ENCODE data around the gene ZNF678.
"Not testable (repeated sequence)": the region's sequence is repeated elsewhere in the genome, so short reads cannot be mapped to it uniquely, and the experiment has no call there.

The ZNF678 gene

DNA sequence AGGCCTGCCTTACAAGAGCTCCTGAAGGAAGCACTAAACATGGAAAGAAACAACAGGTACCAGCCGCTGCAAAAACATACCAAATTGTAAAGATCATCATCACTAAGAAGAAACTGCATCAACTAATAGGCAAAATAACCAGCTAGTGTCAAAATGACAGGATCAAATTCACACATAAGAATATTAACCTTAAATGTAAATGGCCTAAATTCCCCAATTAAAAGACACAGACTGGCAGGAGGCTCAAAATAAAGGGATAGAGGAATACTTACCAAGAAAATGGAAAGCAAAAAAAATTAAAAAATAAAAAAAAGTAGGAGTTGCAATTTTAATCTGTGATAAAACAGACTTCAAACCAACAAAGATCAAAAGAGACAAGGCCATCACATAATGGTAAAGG, 11.5 kb upstream of the ZNF678 start:
- not testable (repeated sequence) for DNase-seq (ENCODE audit: low read depth)

GRCh38 chr1:227556288-227556687, 7.1 kb upstream of the ZNF678 start:
- DNase-seq (ENCODE audit: low read depth): no peak

GRCh38 chr1:227557962-227558725, 5.2 kb upstream of the ZNF678 start:
- DNase-seq (ENCODE audit: low read depth): no peak

- no peak for DNase-seq (ENCODE audit: low read depth)
These were observed 4.6 kb upstream of the ZNF678 start for GRCh38 chr1:227558732-227559262.

DNA sequence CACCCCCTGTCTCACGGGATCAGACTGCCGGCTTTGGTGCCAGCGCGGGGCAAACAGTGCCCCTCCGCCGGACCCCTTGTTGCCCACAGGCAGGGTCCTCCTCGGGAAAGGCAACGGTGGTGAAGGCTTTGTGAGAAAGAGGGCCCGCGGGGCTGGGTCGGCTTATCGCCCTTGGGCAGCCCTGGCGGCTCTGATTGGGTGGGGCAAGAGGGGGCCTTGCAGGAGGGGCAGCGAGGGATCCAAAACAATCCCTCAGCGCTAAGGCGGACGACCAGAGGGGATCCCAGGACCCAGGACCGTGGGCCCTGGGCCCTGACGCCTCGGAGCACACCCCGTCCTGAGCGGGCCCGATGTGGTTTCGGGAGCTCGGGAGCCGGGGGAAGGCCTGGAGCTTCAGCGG, 3.9 kb upstream of the ZNF678 start:
- no peak for DNase-seq (ENCODE audit: low read depth)

DNA sequence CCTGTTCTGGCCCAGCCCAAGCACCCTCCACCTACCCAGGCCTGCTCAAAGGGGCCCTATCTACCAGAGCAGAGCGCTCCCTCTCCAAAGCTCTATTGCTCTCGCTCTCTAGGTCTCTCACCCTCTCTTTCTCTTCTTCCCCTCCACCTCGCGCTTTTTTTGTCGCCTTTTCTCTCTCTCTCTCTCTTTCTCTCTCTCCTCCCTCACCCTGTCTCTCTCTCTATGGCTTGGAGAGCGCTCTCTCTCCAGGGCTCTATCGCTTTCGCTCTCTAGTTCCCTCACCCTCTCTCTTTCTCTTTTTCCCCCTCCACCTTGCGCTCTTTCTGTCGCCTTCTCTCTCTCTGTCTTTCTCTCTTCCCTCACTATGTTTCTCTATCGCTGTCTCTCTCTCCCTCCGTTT, 3.4 kb upstream of the ZNF678 start:
- DNase-seq (ENCODE audit: low read depth): no peak

DNA sequence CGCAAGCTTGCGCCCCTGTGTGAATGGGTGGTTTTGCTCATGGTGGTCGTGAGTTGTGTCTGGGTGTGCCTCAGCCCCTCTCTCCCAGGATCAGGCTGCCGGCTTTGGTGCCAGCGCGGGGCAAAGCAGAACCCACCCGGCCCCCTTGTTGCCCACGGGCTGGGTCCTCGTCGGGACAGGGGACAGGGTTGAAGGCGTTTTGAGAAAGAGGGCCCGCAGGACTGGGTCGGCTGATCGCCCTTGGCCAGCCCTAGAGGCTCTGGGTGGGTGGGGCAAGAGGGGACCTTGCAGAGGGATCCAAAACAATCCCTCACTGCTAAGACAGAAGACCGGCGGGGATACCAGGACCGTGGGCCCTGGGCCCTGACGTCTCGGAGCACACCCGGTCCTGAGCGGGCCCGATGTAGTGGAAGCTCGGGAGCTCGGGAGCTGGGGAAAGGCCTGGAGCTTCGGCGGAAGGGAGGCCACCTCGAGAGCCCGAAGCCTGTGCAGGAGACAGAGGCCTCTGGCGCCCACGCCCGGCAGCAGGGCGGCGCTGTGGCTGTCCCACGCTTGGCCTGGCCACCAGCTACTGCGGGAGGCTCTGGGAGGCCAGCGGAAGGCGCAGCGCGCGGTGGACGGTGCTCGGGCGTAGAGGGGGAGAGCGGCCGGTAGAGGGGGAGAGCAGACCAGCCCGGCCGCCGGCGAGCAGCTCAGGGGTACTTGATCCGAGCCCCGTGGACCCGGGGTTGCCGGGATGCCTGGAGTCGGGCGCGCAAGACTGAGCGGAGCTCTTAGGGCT, 2.8 kb upstream of the ZNF678 start:
- no peak for DNase-seq (ENCODE audit: low read depth)

DNA sequence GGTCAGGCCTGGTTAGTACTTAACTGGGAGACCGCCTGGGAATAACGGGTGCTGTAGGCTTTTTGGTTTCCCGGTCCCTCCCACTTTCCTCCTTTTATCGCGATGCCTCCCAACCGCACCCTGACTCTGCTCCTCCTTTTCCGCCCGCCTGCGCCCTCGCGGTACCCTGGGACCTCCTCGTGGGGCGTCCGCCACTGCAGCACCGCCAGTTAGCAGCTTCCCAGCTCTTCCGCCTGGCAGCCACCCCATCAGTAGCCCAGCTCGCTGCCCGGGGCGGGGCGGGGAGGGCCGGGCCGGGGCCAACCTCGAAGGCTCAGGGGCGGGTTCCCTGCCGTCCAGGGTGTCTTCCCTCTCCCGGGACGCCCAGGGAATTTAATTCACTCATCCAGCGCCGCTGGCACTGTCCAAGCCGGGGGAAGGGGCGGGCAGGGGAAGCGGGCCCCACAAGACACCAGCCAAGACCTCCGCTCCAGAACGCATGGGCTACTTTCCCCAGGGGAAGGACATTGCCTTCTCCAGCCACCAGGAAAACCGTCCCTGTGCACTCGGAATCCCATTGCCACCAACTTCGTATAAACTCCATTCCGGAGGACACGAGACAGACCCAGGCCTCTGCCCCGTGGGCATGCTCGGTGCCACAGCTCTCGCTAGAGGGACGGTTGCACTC, 2.0 kb upstream of the ZNF678 start:
- no peak for DNase-seq (ENCODE audit: low read depth)

DNA sequence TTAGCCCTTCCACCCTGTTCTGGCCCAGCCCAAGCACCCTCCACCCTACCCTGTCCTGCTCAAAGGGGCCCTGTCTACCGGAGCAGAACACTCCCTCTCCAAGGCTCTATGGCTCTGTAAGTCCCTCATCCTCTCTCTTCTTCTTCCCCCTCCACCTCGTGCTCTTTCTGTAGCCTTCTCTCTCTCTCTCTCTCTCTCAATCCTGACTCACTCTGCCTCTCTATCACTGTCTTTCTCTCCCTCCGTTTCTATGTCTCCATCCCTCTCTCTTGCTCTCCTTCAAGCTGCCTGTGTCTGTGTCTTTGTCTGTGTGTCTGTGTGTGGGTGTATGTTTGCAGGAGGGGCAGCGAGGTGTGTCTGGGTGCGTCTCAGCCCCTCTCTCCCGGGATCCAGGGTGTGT, 1.3 kb upstream of the ZNF678 start:
- no peak for DNase-seq (ENCODE audit: low read depth)

DNA sequence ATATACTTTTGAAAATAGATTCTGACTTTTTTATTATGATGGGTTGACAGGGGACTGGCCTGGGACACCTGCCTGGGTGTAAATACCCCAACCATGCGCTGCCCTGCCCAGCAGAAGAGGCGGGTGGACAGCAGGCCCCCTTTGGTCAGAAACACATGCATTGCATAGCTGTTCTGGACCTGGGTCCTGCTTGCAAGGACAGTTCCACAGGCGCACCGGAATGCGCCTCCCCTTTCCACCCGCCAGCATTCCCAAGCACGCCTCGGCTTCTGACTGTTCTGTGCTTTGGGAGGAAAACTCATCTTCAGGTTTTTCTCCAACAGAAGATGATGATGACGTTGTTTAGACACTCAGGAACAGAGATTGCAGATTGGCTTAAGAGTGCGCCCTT, 428 bp upstream of the ZNF678 start:
- DNase-seq (ENCODE audit: low read depth): no peak

DNA sequence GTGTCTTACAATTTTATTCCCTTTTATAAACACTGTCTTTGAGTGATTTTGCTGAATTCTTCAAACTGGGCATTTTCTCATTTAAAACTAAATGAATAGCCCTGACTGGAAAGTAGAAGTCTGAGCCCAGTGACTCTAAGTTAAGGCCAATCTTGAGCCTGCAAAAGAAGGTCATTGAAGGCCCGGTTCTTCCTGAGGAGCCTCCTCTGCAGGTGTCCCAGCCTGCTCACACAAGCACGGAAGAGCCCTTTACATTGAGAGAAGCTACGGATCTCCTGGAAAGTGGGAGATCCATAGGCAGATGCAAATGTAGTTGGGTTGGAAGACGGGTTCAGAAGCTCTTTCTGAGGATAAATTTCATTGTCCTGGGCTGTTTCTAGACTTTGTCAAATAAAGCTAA, 3.9 kb downstream of the ZNF678 start:
- no peak for DNase-seq (ENCODE audit: low read depth)

DNA sequence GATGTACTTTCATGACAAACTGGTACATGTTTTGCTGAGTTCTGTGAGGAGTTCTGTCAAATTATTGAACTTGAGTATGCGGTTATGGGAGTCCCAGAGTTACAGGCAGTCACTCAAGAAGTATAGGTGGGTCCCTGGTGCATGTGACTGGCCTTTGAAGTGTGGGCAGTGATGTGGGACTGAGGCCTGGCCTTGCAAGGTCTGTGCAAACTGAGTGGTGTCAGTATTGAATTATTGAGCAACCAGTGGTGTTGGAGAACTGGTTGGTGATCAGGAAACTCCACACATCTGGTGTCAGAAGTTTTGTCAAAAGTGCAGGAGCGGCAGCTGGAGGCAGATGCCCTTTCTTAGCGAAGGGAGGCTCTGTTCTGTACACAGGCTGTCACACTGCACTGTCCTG, 5.2 kb downstream of the ZNF678 start:
- no peak for DNase-seq (ENCODE audit: low read depth)

DNA sequence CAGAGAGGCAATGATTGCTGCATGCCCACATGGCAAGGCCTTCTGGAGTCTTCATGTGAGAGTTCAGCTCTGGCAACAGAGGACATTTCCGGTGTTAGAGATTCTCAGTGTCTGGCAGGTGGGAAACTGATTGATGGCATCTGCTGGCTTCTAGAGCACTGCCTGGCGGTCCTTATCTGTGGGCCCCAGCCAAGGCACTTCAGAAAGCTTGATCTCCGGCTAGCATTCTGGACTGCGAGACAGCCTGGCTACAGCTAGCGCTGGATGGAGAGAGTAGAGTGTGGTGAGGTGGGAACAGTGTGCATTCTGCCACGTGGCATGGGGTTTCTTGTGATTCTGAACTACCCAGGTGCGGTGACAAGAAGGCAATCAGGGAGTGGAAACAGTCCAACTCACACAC, 9.4 kb downstream of the ZNF678 start:
- no peak for DNase-seq (ENCODE audit: low read depth)

DNA sequence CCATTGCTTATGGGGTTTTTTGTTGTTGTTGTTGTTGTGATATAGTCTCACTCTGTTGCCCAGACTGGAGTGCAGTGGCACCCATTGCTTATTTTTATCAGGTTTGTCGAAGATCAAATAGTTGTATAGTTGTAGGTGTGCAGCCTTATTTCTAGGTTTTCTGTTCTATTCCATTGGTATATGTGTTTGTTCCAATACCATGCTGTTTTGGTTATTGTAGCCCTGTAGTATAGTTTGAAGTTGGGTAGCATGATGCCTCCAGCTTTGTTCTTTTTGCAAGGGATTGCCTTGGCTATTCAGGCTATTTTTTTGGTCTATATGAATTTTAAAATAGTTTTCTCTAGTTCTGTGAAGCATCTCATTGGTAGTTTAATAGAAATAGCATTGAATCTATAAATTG, 11.6 kb downstream of the ZNF678 start:
- DNase-seq (ENCODE audit: low read depth): no peak

- no peak for DNase-seq (ENCODE audit: low read depth)
These were observed 12.8 kb downstream of the ZNF678 start for GRCh38 chr1:227576189-227576588.

- no peak for DNase-seq (ENCODE audit: low read depth)
These were observed 14.1 kb downstream of the ZNF678 start for GRCh38 chr1:227577500-227577899.

DNA sequence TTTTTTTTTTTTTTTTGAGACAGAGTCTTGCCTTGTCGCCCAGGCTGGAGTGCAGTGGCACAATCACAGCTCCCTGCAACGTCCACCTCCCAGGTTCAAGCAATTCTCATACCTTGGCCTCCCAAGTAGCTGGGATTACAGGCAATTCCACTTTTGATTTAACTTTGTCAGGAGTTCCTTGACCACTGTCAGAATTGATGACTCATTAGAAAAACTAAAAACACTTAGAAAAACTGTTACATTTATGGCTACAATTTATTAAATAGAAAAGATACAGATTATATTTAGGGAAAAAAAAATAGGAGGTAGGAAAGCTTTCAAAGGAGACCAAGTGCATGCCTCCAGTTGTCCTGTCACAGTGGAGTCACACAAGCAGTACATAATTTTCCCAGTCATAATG, 20.0 kb downstream of the ZNF678 start:
- no peak for DNase-seq (ENCODE audit: low read depth)

GRCh38 chr1:227586733-227587132, 23.4 kb downstream of the ZNF678 start:
- no peak for DNase-seq (ENCODE audit: low read depth)

- DNase-seq (ENCODE audit: low read depth): no peak
These were observed 24.6 kb downstream of the ZNF678 start for GRCh38 chr1:227587968-227588367.

DNA sequence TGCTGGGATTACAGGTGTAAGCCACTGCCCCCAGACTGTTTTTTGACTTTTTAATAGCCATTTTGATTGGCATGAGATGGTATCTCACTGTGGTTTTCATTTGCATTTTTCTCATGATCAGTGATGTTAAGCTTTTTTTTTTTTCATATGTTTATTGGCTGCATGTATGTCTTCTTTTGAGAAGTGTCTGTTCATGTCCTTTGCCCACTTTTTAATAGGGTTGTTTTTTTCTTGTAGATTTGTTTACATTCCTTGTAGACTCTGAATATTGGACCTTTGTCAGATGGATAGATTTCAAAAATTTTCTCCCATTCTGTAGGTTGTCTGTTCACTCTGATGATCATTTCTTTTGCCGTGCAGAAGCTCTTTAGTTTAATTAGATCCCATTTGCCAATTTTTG, 25.4 kb downstream of the ZNF678 start:
- DNase-seq (ENCODE audit: low read depth): not testable (repeated sequence)

DNA sequence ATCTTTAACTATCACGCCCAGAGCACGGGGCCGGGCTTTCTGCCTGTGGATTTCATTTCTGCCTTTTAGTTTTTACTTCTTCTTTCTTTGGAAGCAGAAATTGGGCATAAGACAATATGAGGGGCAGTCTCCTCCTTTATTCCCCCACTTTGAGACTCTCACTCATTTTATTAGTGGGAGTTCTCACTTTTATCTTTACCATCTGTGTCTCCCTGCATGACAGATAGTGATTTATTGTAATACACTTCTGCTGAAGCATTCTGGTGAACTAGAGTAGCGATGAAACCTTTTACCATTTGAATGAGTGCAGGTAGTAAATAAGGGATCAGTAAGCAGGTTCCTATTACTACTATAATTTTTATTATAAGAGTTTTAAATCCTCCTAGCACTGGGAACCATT, 26.4 kb downstream of the ZNF678 start:
- DNase-seq (ENCODE audit: low read depth): not testable (repeated sequence)

GRCh38 chr1:227596222-227596621, 32.9 kb downstream of the ZNF678 start:
- DNase-seq (ENCODE audit: low read depth): not testable (repeated sequence)

GRCh38 chr1:227603327-227603726, 40.0 kb downstream of the ZNF678 start:
- no peak for DNase-seq (ENCODE audit: low read depth)
